Activated CD8-positive, alpha-beta memory T cell treated with anti-CD3 and anti-CD28 coated beads, Interleukin-2, amount 50 U/mL, for 24 hours (primary cell): Measurements from ENCODE around the gene USP47.

Experiments used
- DNase-seq: peaks from one replicate; pipeline ENCODE4 v3.0.0-alpha.2; 2020; ENCODE audit errors: extremely low read depth

The USP47 gene

DNA sequence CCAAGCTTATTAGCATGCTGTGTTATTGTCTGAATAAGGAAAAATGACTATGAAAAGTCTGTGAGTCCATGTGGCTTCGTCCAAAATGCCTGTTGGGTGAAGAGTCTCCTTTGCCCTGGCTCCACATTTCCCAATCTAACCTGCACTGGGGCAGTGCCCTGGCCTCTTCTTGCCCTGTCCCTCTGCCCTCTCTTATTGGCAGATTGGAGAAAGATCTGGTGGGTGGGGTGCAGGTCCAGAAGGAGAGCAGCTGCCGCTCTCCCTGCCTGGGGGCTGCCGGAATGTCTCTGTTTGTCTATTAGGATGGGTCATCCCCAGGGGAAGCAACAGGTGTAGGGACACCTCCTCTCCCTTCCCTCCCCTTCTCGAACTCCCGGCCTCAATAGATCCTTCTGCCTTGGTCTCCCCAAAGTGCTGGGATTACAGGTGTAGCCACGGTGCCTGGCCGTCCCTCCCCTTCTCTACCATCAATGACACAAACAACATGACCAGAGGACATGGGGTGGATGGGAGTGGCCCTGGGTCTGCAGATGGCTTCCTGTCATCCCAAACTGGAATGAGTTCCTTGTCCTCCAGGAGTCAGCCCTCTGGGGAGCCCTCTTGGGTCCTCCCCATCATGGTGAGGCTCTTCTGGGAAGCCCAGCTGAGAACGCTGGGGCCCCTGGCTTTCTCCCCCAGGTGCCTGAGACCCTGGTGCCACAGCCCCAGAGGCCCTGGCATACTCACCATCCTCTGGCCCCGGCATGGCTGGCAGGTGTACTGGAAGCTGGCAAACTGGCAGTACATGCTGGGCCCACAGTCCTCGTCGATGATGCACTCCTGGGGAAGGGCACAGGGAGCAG, 126.1 kb downstream of the USP47 start:
- DNase-seq: no peak

GRCh38 chr11:11968511-11969280, 126.9 kb downstream of the USP47 start:
- DNase-seq: no peak

DNA sequence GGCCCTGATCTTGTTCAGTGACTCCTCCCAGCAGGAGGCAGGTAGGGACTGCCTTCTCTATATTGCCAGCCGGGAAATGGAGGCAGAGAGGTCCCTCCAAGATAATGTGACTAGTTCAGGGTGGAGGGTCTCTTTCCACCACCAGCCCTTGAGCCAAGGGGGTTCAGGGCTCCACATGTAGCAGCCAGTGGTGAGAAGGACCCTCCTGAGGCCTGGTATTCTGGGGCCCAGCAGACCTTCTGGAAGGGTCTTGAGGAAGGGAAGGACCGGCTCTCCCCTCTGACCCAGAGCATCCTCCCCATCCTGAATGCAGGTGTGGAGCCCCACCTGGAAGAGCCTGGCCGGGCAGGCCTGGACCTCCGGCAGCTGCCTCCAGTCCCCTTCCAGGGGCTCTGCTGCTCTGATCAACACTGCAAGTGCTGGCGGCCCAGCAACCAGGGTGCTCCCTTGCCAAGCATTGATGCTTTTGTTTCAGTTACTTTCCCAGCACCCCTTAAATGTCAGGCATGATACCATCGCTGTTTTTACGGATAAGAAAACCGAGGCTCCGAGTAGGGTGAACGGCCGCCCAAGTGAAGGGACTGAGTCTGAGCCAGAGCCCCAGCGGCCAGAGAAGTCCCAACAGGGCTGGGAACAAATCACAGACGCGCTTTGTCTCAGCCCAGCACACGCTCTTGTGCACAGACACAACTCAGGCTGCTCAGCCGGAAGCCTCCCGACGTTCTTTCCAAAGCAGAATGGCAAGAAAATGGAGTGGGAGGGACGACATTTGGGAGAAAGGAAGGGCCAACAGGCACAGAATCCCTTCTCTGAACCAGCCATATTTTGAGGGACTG, 127.8 kb downstream of the USP47 start:
- DNase-seq: no peak

DNA sequence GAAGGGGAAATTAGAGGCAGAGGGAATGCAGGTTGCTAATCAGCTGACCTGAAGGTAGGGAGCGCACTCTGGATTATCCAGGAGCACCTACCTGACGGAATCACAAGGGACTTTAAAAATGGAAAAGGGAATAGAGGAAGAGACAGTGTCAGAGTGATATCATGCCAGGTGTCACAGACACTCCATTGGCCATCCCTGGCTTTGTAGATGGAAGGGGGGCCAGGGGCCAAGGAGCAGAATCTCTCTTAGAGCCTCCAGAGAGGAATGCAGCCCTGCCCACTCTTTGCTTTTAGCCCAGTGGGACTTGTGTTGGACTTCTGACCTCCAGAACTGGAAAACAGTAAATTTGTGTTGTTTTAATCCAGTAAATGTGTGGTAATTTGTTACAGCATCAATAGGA, 128.8 kb downstream of the USP47 start:
- DNase-seq: no peak

GRCh38 chr11:11971906-11972547, 130.3 kb downstream of the USP47 start:
- DNase-seq: no peak

DNA sequence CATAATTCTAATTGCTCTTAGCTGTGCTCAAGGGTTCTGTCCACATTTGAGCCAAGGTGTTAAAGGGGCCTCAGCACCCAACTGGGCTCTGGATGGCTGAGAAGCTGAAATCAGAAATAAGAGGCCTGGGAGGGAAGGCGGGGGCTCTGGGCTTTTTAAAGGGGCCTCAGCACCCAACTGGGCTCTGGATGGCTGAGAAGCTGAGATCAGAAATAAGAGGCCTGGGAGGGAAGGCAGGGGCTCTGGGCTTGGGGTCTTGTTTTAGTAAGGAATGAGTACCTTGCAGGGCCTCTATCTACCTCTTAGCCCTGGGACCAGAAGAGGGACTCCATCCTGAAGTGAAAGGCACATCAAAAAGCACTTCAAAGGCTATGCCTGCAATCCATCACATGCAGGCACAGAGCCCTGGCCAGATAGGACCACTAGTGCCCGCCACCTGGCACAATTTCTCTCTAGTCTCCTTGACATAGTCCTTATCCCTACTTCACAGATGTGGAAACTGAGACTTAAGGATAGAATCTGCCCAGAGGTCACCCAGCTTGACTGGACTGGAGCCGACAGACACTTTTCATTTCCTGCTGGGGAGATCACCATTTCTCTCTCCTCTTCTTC, 131.1 kb downstream of the USP47 start:
- DNase-seq: no peak

- DNase-seq: no peak
These were observed 131.6 kb downstream of the USP47 start for GRCh38 chr11:11973361-11973800.

DNA sequence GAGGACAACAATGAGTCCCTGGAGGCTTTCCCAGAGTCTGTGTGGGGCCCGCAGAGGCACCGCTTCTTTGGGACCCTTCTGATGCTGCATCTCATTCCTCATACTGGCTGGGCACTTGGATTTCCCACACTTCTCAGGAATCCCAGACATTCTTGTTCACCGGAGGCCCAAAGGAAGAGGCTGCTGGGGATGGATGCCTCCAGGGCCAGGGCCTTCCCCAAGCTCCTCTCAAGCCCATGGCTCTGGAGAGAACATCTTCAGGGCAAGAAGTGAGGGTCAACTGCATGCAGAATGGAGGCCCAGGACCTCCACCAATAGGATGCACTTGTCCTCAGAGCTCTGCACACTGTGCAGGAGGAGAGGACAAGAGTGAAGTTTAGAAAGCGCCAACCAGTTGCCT, 132.1 kb downstream of the USP47 start:
- no peak for DNase-seq

DNA sequence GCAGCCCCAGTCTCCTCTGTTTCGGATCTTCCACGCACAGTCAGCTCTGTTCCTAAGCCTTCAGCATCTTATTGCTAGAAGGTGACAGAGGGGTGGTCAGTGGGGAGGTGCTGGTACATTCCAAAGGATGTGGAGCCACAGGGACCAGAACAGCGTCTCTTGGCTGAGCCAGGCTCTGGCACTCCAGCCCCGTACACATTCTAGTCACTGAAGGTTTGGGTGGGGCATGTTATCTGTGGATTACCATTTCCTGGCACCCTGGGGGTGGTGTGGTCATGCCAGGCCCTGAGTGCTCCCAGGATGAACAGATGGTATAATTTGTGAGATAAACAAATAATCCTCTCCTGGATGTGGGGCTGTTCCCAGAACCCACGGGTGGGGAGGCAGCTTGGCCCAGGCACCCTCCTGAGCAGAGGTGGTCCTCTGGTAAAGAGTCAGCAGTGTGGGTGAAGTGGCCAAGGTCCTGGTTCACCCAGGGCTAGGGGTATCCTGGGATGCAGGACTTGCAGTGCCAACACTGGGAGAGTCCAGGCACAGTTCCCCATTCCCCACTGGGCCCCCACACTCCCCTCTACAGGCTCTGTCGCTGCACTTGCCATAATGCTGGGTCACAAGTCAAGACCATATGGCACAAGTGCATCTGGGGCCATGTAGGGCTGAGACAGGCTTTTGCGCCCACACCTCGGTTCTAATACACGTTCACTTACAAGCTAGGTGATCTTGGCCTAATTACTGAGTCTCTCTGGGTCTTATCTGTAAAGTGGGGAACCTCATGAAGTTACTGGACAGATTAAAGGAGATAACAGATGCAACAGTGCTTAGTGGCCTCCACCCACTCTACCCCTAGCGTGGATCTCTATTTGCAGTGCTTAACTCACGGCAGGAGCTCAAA, 133.7 kb downstream of the USP47 start:
- DNase-seq: no peak

DNA sequence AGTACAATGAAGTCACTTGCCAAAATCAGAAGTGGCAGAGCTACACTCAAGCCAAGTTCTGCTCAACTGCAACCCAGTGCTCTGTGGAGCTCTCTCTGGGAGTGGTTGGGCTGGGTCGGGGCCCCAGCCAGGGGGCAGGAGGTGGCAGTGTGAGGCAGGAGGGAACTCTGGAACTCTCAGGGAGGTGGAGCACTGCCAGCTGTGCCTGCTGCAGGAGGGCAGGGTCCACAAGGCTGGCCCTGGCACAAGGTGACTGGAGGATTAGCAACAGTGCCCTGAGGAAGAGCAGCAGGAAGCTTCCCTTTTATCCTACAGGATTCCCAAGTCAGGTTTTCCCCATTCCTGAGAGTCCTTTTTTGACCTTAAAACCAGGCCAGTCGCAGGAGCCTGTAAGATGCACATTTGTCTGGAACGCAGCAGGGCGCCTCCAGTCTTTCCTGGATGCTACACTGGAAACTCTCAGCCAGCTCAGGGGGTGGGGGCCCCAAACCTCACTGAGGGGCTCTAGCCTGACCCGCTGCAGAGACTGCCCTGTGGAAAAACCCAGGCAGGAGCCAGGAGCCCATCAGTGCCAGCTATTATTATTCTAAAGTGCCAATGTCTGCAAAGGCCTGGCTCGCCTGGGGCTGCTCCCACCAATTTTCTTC, 134.8 kb downstream of the USP47 start:
- DNase-seq: no peak

DNA sequence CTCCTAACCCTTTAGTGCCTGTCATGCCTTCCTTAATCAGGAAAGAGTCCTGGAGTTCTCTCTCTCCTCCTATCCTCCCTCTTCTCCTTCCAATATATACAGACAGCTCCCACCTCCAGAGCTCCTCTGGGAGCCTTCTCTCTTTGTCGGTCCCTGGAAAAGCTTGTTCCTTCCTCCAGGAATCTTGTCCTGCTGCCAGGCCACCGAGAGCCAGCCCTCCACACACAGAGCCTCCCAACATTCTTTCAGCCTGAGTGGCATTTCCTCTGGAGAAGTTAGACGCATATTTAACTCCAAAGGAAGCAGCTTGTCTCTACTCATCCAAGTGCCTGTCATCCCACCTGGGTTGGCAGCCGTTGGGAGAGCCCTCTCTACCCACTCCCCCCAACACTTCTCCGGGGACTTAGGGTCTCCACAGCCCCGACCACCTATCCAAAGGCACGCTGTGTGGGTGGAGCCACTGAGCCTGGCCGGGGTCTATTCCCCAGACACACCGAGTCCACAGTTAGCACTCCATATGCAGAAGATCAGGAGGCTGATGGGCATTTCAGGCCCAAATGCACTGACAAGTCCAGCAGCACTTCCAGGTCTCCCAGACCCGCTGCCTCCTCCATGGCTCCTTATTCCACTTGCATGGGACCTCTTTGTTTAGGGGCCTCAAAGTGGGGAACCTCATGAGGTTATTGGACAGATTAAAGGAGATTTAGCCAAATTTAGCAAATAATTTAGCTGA, 135.6 kb downstream of the USP47 start:
- no peak for DNase-seq

GRCh38 chr11:11978098-11978637, 136.4 kb downstream of the USP47 start:
- no peak for DNase-seq

- no peak for DNase-seq
These were observed 137.2 kb downstream of the USP47 start for GRCh38 chr11:11978792-11979487.

GRCh38 chr11:11979488-11980117, 137.8 kb downstream of the USP47 start:
- DNase-seq: no peak

- DNase-seq: no peak
These were observed 138.4 kb downstream of the USP47 start for GRCh38 chr11:11980200-11980599.

- DNase-seq: no peak
These were observed 139.1 kb downstream of the USP47 start for GRCh38 chr11:11980841-11981308.

GRCh38 chr11:11981364-11981763, 139.6 kb downstream of the USP47 start:
- DNase-seq: no peak
